GM23338 (cell line): ENCODE measurements around the gene MATK.

Experiments
- CREB1 ChIP-seq: fragments of 250-450 bp; sonication (Bioruptor Pico); IDR thresholded peaks from 2 replicates; pipeline ENCODE4 v1.5.0; 2020; ENCODE audit warnings: low read depth, mild to moderate bottlenecking, moderate library complexity
- EZH2 ChIP-seq: fragments of 200-600 bp; sonication (generic); IDR thresholded peaks from one replicate; pipeline ENCODE4 v1.8.0; 2017; ENCODE audit warnings: antibody characterized with exemption, mild to moderate bottlenecking, low read depth; ENCODE audit not compliant: unreplicated experiment
- EZH2phosphoT487 ChIP-seq: fragments of 200-600 bp; sonication (generic); IDR thresholded peaks from one replicate; pipeline ENCODE4 v1.8.1; 2018; ENCODE audit warnings: antibody characterized with exemption; ENCODE audit not compliant: unreplicated experiment
- JUNB ChIP-seq: IDR thresholded peaks from one replicate; pipeline ENCODE4 v1.6.1; 2016; ENCODE audit warnings: antibody characterized with exemption; ENCODE audit not compliant: unreplicated experiment
- NANOG ChIP-seq: IDR thresholded peaks from 2 replicates; pipeline ENCODE4 v1.6.1; 2016; ENCODE audit warnings: antibody characterized with exemption, borderline replicate concordance
- POLR2AphosphoS5 ChIP-seq: IDR thresholded peaks from 2 replicates; pipeline ENCODE4 v1.6.1; 2016; ENCODE audit warnings: antibody characterized with exemption, low read depth
- ZNF114 ChIP-seq: fragments of 250-450 bp; sonication (Bioruptor Pico); IDR thresholded peaks from 2 replicates; pipeline ENCODE4 v1.5.0; 2020; ENCODE audit warnings: mild to moderate bottlenecking, moderate library complexity
- ZNF331 ChIP-seq: fragments of 250-450 bp; sonication (Bioruptor Pico); IDR thresholded peaks from 2 replicates; pipeline ENCODE4 v1.5.0; 2020; ENCODE audit warnings: low read depth, mild to moderate bottlenecking, moderate library complexity
- TF ChIP-seq, protein P1 (sequence below), 2 experiments: fragments of 200-600 bp in 1 of 2; sonication (generic) in 1 of 2; conservative IDR thresholded peaks; 2 replicates each; pipeline versions ENCODE4 v1.5.1 to v1.6.1; 2016 to 2017; ENCODE audit warnings: antibody characterized with exemption in 2 of 2, low read depth in 2 of 2, mild to moderate bottlenecking in 2 of 2, moderate library complexity in 1 of 2
- TF ChIP-seq, protein P2 (sequence below): IDR thresholded peaks from one replicate; pipeline ENCODE4 v1.6.1; 2018; ENCODE audit warnings: antibody characterized with exemption; ENCODE audit not compliant: unreplicated experiment
- TF ChIP-seq, protein P3 (sequence below): IDR thresholded peaks from 2 replicates; pipeline ENCODE4 v1.6.1; 2016; ENCODE audit warnings: antibody characterized with exemption

DNA sequence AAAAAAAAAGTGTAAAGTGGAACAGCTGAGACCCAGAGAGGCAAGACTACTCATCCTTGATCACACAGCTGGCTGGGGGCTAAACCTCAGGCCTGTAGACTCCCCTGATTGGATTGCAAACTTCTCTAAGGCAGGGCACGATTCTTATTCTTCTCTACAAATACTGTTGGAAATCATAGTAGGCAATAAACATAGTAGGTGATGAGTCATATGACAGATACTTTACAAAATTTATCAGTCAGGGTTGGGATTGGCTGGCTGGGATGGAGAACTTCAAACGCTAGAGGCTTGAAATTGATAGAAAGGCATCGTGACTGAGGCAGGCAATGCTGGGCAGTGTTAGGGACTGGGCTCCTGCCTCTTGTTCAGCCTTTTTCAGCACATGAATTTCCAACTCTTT lies 5.9 kb upstream of the MATK start:
- TF ChIP-seq EZH2phosphoT487 (no peak), JUNB (no peak), EZH2 (no peak), CREB1 (CRISPR knock-in tag) (no peak), ZNF114 (CRISPR knock-in tag) (no peak), ZNF331 (CRISPR knock-in tag) (no peak), POLR2AphosphoS5 (no peak), NANOG (no peak)
- TF ChIP-seq, protein P1, sequence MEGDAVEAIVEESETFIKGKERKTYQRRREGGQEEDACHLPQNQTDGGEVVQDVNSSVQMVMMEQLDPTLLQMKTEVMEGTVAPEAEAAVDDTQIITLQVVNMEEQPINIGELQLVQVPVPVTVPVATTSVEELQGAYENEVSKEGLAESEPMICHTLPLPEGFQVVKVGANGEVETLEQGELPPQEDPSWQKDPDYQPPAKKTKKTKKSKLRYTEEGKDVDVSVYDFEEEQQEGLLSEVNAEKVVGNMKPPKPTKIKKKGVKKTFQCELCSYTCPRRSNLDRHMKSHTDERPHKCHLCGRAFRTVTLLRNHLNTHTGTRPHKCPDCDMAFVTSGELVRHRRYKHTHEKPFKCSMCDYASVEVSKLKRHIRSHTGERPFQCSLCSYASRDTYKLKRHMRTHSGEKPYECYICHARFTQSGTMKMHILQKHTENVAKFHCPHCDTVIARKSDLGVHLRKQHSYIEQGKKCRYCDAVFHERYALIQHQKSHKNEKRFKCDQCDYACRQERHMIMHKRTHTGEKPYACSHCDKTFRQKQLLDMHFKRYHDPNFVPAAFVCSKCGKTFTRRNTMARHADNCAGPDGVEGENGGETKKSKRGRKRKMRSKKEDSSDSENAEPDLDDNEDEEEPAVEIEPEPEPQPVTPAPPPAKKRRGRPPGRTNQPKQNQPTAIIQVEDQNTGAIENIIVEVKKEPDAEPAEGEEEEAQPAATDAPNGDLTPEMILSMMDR (conservative IDR thresholded peaks at IDR 0.05; ENCODE audit: low read depth in 2 of 2), result no peak
- TF ChIP-seq, protein P2, sequence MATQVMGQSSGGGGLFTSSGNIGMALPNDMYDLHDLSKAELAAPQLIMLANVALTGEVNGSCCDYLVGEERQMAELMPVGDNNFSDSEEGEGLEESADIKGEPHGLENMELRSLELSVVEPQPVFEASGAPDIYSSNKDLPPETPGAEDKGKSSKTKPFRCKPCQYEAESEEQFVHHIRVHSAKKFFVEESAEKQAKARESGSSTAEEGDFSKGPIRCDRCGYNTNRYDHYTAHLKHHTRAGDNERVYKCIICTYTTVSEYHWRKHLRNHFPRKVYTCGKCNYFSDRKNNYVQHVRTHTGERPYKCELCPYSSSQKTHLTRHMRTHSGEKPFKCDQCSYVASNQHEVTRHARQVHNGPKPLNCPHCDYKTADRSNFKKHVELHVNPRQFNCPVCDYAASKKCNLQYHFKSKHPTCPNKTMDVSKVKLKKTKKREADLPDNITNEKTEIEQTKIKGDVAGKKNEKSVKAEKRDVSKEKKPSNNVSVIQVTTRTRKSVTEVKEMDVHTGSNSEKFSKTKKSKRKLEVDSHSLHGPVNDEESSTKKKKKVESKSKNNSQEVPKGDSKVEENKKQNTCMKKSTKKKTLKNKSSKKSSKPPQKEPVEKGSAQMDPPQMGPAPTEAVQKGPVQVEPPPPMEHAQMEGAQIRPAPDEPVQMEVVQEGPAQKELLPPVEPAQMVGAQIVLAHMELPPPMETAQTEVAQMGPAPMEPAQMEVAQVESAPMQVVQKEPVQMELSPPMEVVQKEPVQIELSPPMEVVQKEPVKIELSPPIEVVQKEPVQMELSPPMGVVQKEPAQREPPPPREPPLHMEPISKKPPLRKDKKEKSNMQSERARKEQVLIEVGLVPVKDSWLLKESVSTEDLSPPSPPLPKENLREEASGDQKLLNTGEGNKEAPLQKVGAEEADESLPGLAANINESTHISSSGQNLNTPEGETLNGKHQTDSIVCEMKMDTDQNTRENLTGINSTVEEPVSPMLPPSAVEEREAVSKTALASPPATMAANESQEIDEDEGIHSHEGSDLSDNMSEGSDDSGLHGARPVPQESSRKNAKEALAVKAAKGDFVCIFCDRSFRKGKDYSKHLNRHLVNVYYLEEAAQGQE, result no peak
- TF ChIP-seq, protein P3, sequence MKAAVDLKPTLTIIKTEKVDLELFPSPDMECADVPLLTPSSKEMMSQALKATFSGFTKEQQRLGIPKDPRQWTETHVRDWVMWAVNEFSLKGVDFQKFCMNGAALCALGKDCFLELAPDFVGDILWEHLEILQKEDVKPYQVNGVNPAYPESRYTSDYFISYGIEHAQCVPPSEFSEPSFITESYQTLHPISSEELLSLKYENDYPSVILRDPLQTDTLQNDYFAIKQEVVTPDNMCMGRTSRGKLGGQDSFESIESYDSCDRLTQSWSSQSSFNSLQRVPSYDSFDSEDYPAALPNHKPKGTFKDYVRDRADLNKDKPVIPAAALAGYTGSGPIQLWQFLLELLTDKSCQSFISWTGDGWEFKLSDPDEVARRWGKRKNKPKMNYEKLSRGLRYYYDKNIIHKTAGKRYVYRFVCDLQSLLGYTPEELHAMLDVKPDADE, result no peak
